ENCODE data around the gene SYNGR4.
"Not testable (repeated sequence)": the region's sequence is repeated elsewhere in the genome, so short reads cannot be mapped to it uniquely, and the experiment has no call there.

Gene SYNGR4

GRCh38 chr19:48363810-48364597, at the start of gene SYNGR4, which contains the start of gene TMEM143:
SYNGR4 (plus strand) TSS chr19:48364367; CDS start chr19:48365843, 1,476 bp downstream.
TMEM143 (minus strand) TSS chr19:48363940; CDS start chr19:48363920, 20 bp downstream.
- DNase-seq: peak; percentile 99

GRCh38 chr19:48315712-48316111, 48.5 kb upstream of the SYNGR4 start:
- no peak for DNase-seq

GRCh38 chr19:48317708-48317960, 46.5 kb upstream of the SYNGR4 start:
- not testable (repeated sequence) for DNase-seq

- DNase-seq: no peak
These were observed 45.7 kb upstream of the SYNGR4 start for GRCh38 chr19:48318286-48318987.

GRCh38 chr19:48319647-48320541, 44.3 kb upstream of the SYNGR4 start:
- DNase-seq: peak; percentile 83

GRCh38 chr19:48321372-48321621, 42.9 kb upstream of the SYNGR4 start:
- peak; percentile 99 for DNase-seq

GRCh38 chr19:48321622-48322591, 42.3 kb upstream of the SYNGR4 start:
- peak; percentile 99 for DNase-seq

GRCh38 chr19:48325265-48325910, 38.8 kb upstream of the SYNGR4 start, which contains the start of gene EMP3:
EMP3 (plus strand) TSS chr19:48325552; CDS start chr19:48326845, 1,293 bp downstream.
- peak; percentile 91 for DNase-seq

GRCh38 chr19:48329167-48329891, 34.8 kb upstream of the SYNGR4 start:
- peak; percentile 66 for DNase-seq

- DNase-seq: peak; percentile 92
These were observed 34.0 kb upstream of the SYNGR4 start for GRCh38 chr19:48330012-48330681.

- DNase-seq: no peak
These were observed 31.9 kb upstream of the SYNGR4 start for GRCh38 chr19:48332351-48332661.

GRCh38 chr19:48332662-48333466, 31.3 kb upstream of the SYNGR4 start:
- DNase-seq: peak; percentile 99

- peak; percentile 95 for DNase-seq
These were observed 30.4 kb upstream of the SYNGR4 start for GRCh38 chr19:48333467-48334384.

- no peak for DNase-seq
These were observed 25.9 kb upstream of the SYNGR4 start for GRCh38 chr19:48338253-48338755.

GRCh38 chr19:48338802-48339503, 25.2 kb upstream of the SYNGR4 start:
- no peak for DNase-seq

GRCh38 chr19:48340995-48341394, 23.2 kb upstream of the SYNGR4 start:
- DNase-seq: no peak

- DNase-seq: no peak
These were observed 22.4 kb upstream of the SYNGR4 start for GRCh38 chr19:48341515-48342413.

All from CD4-positive, alpha-beta T cell treated with Interleukin-10 for 1 hour (primary cell).